SW480 (cell line): Measurements from ENCODE around the gene USF2.

Experiments used
- DNase-seq: peaks from one replicate; pipeline ENCODE4 v3.0.0-alpha.2; 2016; ENCODE audit warnings: low spot score

Gene USF2

GRCh38 chr19:35241417-35241816 lies 27.3 kb upstream of the USF2 start:
- DNase-seq, result no peak

- DNase-seq, result no peak
Observed at GRCh38 chr19:35246466-35247092, 22.2 kb upstream of the USF2 start.

- DNase-seq, result peak; percentile 99
Observed at GRCh38 chr19:35247526-35248309, 21.0 kb upstream of the USF2 start.

- peak; percentile 98 for DNase-seq
Observed at GRCh38 chr19:35248310-35249145, 20.2 kb upstream of the USF2 start, which contains the start of gene LSR. TSS of gene LSR (plus strand) at chr19:35249002. CDS start at chr19:35249023, 21 bp downstream.

- DNase-seq, result peak; percentile 39
Observed at GRCh38 chr19:35249146-35249847, 19.5 kb upstream of the USF2 start.

- no peak for DNase-seq
Observed at GRCh38 chr19:35249848-35250711, 18.7 kb upstream of the USF2 start.

- DNase-seq, result no peak
Observed at GRCh38 chr19:35251456-35251855, 17.3 kb upstream of the USF2 start.

GRCh38 chr19:35253316-35254286 lies 15.2 kb upstream of the USF2 start:
- no peak for DNase-seq

GRCh38 chr19:35254341-35255297 lies 14.1 kb upstream of the USF2 start:
- no peak for DNase-seq

GRCh38 chr19:35256566-35256965 lies 12.2 kb upstream of the USF2 start:
- no peak for DNase-seq

GRCh38 chr19:35257113-35257461 lies 11.7 kb upstream of the USF2 start:
- no peak for DNase-seq

GRCh38 chr19:35260694-35261304 lies 8.0 kb upstream of the USF2 start:
- no peak for DNase-seq

- no peak for DNase-seq
Observed at GRCh38 chr19:35261356-35262100, 7.2 kb upstream of the USF2 start.

- no peak for DNase-seq
Observed at GRCh38 chr19:35262101-35262761, 6.5 kb upstream of the USF2 start.

- DNase-seq, result no peak
Observed at GRCh38 chr19:35264268-35265125, 4.3 kb upstream of the USF2 start.
